NCI-H2029 (cell line): ENCODE measurements around the gene STRN3.
"Not testable (repeated sequence)": the region's sequence is repeated elsewhere in the genome, so short reads cannot be mapped to it uniquely, and the experiment has no call there.

Experiments
- DNase-seq: peaks from one replicate; lab custom pipeline; 2025; lab: John Stamatoyannopoulos, UW

The STRN3 gene

DNA sequence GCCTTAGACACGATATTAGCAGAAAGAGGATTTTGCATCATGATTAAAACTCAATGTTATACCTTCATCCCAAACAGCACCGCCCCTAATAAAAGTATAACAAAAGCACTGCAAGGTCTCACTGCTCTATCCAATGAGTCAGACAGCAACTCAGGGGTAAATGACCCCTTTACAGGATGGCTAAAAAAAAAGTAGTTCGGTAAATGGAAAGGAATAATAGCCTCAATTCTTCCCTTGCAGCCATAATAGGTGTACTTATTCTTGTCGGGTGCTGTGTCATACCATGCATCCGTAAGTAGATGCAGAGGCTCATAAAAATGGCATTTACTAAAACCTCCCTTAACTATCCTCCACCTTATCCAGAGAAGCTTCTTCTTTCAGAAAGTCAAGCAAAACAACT, 54.6 kb downstream of the STRN3 start:
- DNase-seq = no peak

GRCh38 chr14:30969796-30970195, 56.4 kb downstream of the STRN3 start:
- not testable (repeated sequence) for DNase-seq

DNA sequence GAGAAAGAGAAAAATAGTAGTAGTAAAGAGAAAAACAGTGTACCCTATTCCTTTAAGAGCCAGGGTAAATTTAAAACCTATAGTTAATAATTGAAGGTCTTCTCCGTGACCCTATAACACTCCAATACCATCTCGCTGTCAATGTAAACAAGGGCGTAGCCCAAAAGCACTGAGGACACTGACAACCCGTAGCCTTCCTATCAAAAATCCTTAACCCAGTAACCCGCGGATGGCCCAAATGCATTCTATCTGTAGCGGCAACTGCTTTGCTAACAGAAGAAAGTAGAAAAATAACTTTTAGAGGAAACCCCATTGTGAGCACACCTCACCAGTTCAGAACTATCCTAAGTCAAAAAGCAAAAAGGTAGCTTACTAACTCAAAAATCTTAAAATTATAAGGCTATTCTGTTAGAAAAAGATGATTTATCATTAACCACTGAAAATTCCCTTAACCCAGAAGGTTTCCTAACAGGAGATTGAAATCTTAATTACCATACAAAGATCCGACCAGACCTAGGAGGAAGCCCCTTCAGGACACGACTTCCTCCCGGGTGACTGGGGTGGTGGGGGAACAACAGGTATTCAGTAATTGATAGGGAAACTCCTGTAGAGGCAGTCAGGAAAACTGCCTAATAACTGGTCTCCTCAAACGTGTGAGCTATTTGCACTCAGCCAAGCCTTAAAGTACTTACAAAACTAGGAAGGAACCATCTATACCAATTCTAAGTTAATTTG, 58.6 kb downstream of the STRN3 start:
- DNase-seq = not testable (repeated sequence)

DNA sequence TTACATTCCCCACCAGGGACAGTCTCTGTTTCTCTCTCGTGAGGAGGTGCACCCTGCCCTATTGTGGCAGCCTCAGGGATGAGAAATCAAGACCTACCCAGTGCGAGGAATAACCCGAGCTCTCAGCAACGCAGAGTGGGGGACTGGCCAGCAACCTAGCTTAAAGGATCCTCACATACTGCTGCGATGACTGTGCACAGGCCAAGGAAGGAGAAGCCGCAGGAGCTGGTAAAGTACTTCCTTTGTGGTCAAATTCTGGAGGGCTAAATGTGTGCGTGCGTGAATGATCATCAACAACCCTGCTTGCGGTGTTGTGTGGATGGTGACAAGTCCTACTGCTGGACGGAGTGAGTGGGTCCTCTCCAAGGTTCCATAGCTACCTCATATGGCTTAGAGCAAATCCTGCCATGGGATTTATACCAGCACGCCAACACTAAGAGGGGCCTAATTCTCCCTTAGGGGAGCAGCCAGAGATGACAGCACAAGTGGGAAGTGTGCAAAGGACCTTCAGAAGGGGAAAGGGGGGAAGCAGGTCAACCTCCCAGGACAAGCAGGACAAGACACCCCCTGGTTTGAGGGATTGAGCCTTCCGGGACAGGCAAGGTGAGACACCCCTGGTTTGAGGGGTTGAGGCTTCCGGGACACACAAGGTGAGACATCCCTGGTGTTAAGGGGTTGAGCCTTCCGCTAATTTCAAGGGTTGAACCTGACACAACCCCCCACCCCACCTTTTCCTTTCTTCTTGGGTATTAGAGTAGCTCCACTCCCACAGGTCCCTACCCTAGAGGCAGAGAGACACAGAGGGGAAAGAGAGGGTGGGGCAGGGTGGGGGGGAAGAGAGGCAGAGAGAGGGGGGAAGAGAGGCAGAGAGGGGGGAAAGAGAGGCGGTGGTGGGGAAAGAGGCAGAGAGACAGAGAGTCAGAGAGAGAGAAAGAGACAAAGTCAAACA, 59.5 kb downstream of the STRN3 start:
- no peak for DNase-seq

DNA sequence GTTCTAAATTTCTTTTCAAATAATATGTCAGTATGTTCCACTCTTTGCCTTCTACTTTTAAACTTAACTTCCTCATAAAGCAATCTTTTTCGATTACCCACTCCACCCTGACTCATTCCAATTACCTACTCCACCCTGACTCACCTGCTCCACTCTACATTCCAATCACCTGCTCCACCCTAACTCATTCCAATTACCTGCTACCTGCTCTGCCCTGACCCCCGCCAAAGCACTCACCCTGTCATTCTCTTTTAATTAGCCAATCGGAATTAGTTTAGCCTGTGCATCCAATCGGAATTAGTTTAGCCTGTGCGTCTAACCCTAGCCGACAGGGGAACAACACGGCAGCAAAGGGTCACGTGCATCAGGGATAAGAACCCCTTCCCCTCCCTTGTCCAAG, 60.3 kb downstream of the STRN3 start:
- DNase-seq = not testable (repeated sequence)

DNA sequence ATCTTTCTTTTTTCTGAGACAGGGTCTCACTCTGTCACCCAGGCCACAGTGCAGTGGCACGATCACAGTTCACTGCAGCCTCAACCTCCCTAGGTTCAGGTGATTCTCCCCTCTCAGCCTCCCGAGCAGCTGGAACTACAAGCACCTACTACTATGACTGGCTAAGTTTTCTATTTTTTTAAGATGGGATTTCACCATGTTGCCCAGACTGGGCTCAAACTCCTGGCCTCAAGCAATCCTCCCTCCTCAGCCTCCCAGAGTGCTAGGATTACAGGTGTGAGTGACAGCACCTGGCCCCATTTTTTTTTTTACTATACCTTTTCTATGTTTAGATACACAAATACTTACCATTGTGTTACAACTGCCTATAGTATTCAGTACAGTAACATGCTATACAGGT, 63.6 kb downstream of the STRN3 start:
- DNase-seq = not testable (repeated sequence)

- no peak for DNase-seq
Observed at GRCh38 chr14:30961330-30961729, 64.8 kb downstream of the STRN3 start.

DNA sequence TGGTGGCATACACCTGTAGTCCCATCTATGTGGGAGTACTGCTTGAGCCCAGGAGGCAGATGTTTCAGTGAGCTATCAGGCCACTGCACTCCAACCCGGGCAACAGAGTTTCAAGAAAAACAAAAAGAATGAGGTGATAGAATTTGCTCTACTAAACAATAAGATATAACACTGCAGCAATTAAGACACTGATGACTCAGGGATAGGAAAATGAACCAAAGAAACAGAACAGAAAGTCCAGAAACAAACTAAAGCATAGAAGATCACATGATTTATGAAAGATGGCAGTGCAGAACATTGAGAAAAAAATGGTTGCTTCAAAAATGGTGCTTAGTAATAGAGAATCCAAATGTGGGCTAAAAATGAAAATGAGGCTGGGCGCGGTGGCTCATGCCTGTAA, 66.0 kb downstream of the STRN3 start:
- DNase-seq = no peak

DNA sequence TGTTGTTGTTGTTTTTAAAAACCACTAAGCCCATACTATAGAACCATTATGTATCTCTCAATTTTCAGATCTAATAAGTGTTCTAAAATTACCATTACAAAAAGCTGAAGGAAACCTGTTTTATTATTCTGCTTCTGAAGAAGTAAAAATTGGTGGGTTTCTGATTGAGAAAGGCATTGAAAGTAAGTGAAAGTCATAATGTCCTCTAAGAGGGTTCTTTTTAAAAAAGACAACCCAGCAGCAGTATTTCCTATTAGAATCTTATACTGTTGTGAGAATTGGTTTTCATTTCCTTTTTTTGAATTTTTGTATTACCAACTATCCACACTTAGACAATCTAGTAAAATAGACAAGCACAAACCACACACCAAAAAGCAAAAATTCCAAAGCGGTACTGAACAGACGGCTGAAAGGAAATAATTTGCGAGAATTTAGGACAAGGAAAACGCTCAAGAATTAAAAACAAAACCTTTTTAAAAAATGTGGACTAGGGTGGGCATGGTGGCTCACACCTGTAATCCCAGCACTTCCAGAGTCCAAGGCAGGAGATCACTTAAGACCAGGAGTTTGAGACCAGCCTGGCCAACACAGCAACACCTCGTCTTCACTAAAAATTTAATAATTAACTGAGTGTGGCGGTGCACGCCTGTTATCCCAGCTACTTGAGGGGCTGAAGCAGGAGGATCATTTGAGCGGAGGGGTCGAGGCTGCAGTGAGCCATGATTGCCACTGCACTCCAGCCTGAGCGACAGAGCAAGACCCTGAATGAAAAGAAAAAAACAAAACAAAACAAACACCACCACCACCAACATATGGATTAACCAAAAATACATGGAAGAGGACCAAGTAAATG, 67.4 kb downstream of the STRN3 start:
- DNase-seq = no peak

DNA sequence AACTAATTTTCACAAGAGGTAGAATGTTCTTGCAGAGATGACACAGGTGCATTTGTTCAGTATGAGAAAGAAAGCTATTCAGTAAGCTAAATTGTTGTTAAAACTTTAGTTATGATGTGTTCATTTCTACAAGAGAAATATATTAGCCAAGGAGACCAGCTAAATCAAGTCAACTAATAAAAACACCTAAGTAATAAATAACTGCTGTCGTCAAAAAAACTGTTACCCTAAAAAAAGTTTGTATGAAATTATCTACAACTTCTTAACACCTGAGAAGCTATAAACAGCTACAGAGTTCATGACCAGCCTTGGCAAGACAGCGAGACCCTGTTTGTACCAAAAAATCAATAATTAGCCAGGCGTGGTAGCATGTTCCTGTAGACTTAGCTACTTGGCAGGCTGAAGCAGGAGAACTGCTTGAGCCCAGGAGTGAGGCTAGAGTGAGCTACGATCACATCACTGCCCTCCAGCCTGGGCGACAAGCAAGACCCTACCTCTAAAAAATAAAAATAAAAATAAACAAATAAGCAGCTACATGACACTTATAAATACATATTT, 68.3 kb downstream of the STRN3 start:
- DNase-seq = no peak

- DNase-seq = no peak
Observed at GRCh38 chr14:30949651-30950050, 76.5 kb downstream of the STRN3 start.

GRCh38 chr14:30943694-30944093, 82.5 kb downstream of the STRN3 start:
- DNase-seq = no peak

DNA sequence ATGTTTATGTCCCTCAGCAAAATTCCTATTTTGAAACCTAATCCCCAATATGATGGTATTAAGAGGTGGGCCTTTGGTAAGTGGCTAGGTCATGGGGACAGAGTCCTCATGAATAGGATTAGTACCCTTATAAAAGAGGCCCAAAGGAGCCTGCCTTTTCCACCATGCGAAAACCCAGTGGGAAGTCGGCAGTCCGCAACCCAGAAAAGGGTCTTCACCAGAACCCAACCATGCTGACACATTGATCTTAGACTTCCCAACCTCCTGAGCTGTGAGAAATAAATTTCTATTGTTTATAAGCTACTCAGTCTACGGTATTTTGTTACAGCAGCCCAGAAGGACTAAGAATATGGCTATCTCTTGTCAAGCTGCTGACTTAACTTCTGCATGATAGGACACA, 85.3 kb downstream of the STRN3 start:
- no peak for DNase-seq

DNA sequence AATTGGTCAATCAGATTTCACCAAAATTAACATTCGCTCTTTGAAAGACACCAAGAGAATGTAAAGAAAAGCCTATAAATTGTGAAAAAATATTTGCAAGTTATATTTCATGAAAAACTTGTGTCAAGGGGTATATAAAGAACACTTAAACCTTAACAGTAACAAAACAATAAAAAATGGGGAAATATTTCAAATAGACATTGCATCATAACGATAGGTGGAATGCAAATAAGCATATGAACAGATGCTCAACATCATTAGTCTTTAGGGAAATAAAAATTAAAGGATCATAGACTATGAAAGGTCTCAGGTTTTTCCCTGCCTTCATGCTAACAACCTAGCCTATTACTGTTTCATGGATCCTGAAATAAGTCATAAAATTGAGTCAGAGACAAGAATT, 87.6 kb downstream of the STRN3 start:
- DNase-seq = no peak

DNA sequence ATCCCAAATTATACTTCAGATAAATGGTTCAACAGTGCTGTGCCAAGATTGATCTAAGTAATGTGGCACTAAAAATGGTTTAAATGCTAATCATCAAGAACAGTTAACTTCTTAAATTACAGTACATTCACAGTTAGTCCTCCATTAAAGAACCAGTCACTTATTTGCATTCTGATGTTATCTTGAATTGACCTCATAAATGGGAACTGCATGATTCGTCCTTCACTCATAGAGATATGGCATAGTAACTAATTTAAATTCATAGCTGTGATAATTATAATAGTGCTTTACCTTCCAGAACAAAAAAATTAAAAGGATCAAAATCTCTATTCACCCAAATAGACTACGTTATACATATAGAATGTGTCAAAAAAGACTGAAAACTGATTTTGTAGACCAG, 90.7 kb downstream of the STRN3 start:
- DNase-seq = no peak

DNA sequence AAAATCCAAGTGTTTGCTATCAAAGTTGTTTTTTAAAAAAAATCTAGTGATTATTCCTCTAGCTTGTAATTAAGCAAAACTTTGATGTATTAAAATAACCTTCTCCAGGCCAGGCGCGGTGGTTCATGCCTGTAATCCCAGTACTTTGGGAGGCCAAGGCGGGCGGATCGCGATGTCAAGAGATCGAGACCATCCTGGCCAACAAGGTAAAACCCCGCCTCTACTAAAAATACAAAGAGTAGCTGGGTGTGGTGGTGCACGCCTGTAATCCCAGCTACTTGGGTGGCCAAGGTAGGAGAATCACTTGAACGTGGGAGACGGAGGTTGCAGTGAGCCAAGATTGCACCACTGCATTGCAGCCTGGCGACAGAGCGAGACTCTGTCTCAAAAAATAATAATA, 92.2 kb downstream of the STRN3 start:
- not testable (repeated sequence) for DNase-seq

DNA sequence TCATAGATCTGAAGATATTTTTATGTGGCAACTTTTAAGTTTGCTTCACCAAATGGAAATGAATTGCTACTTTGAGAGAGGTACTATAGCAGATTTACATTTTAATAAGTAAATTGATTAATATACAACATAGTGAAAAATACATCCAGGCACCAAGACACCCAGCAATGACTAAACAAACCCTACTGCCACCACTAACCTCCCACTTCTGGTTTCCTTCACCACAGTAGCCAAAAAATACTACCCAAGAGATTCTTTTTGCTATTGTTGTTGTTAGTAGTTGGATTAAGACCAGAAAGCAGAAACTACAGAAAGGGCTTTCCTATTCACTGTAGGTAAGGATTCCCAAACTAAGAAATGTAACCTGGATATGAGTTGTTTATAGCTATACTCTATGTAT, 97.7 kb downstream of the STRN3 start:
- DNase-seq = no peak

DNA sequence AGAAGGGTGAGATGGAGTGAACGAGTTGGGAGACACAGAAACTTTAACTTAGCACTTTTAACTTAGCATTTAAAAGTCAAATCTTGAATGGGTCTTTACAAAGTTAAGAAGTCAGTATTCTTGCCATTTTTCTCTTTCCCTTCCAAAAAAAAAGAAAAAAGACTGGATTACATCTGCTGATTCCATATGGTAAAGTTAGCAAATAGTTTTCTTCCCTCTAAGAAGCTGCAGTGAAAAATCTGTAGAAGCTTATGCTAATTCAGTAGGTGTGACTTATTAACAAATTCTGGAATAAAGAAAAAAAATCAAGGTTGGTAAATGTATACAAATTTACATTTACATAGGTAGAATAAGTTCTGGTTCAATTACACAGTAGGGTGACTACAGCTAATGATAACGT, 100.9 kb downstream of the STRN3 start:
- DNase-seq = no peak

GRCh38 chr14:30921788-30922187, 104.4 kb downstream of the STRN3 start:
- no peak for DNase-seq

DNA sequence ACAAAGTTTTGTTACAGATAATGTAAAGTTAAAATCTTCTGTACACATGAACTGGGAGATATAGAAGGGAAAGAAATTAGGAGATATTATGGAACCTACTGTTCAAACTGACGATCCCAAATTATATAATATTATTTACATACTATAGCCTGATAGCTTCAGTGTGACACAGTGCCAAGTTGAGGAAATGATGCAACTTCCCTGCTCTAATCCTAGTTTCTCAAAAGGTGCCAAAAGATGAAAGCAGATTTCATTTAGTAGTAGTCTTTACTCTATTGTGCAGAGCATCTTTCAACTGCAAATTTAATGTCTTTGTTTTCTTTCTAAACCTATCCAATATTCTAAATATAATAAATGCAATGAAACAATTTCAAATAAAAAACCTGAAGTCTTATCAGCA, 104.9 kb downstream of the STRN3 start:
- no peak for DNase-seq

GRCh38 chr14:30915596-30915995, 110.6 kb downstream of the STRN3 start:
- no peak for DNase-seq

GRCh38 chr14:30914812-30915211, 111.4 kb downstream of the STRN3 start:
- DNase-seq = no peak
